ENCODE data around the gene RTN4R.

The RTN4R gene

DNA sequence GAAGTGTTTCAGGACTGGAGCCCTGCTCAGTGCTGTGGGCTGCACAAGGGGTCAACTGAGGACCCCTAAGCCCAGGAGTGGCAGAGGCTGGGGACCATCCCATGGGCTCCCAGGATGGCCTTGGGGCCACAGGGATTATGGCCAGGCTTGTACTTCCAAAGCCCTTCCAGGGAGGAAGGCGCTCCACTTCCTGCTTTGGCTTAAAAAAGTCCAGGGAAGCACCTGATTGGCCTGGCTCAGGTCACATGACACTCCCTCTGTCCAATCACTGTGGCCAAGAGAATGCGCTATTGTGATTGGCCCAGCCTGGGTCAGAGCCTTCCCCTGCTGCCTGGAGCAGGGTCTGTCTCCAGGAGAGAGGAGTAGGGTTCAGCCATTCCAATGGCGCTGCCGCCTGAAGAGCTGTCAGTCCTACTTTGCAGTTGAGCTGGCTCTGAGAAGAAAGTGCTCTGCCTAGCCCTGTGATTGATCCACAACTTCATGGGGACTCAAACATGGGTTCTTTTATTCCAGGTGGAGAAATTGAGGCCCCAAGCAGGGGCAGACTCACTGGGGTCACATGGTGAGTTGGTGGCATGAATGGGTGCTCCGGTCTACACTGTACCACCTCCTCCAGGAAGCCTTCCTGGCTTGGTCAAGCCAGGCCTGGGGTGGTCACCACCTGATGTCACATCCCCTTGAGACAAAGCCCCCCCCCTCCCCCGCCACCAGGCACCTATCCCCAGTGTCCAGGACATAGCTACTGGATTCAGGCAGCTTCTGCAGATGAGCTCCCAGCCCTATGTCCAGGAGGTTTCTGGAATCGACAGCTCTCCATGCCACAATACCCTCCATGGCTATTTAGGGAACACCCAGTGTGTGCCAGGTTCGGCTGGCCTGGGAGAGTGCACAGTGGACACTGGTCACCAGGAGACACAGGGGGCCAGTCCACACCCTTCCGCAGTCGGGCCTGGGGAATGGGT, 48.2 kb downstream of the RTN4R start (continued):
- TF ChIP-seq, protein P1, sequence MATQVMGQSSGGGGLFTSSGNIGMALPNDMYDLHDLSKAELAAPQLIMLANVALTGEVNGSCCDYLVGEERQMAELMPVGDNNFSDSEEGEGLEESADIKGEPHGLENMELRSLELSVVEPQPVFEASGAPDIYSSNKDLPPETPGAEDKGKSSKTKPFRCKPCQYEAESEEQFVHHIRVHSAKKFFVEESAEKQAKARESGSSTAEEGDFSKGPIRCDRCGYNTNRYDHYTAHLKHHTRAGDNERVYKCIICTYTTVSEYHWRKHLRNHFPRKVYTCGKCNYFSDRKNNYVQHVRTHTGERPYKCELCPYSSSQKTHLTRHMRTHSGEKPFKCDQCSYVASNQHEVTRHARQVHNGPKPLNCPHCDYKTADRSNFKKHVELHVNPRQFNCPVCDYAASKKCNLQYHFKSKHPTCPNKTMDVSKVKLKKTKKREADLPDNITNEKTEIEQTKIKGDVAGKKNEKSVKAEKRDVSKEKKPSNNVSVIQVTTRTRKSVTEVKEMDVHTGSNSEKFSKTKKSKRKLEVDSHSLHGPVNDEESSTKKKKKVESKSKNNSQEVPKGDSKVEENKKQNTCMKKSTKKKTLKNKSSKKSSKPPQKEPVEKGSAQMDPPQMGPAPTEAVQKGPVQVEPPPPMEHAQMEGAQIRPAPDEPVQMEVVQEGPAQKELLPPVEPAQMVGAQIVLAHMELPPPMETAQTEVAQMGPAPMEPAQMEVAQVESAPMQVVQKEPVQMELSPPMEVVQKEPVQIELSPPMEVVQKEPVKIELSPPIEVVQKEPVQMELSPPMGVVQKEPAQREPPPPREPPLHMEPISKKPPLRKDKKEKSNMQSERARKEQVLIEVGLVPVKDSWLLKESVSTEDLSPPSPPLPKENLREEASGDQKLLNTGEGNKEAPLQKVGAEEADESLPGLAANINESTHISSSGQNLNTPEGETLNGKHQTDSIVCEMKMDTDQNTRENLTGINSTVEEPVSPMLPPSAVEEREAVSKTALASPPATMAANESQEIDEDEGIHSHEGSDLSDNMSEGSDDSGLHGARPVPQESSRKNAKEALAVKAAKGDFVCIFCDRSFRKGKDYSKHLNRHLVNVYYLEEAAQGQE (tag by site-specific recombination; IDR thresholded peaks at IDR 0.05): no peak
- TF ChIP-seq ZNF169 (tag by site-specific recombination; IDR thresholded peaks at IDR 0.05): no peak
- TF ChIP-seq MYNN (tag by site-specific recombination; IDR thresholded peaks at IDR 0.05; ENCODE audit: borderline replicate concordance): no peak
- no peak for TF ChIP-seq BCL11A (tag by site-specific recombination; IDR thresholded peaks at IDR 0.05; ENCODE audit: low read depth)
- no peak for TF ChIP-seq ZNF16 (tag by site-specific recombination; IDR thresholded peaks at IDR 0.05; ENCODE audit: low read depth)
- TF ChIP-seq, protein P2, sequence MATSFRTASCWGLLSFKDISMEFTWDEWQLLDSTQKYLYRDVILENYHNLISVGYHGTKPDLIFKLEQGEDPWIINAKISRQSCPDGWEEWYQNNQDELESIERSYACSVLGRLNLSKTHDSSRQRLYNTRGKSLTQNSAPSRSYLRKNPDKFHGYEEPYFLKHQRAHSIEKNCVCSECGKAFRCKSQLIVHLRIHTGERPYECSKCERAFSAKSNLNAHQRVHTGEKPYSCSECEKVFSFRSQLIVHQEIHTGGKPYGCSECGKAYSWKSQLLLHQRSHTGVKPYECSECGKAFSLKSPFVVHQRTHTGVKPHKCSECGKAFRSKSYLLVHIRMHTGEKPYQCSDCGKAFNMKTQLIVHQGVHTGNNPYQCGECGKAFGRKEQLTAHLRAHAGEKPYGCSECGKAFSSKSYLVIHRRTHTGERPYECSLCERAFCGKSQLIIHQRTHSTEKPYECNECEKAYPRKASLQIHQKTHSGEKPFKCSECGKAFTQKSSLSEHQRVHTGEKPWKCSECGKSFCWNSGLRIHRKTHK (tag by site-specific recombination; IDR thresholded peaks at IDR 0.05): no peak
- no peak for TF ChIP-seq ZNF560 (tag by site-specific recombination; IDR thresholded peaks at IDR 0.05; ENCODE audit: borderline replicate concordance)
- TF ChIP-seq, protein P3, sequence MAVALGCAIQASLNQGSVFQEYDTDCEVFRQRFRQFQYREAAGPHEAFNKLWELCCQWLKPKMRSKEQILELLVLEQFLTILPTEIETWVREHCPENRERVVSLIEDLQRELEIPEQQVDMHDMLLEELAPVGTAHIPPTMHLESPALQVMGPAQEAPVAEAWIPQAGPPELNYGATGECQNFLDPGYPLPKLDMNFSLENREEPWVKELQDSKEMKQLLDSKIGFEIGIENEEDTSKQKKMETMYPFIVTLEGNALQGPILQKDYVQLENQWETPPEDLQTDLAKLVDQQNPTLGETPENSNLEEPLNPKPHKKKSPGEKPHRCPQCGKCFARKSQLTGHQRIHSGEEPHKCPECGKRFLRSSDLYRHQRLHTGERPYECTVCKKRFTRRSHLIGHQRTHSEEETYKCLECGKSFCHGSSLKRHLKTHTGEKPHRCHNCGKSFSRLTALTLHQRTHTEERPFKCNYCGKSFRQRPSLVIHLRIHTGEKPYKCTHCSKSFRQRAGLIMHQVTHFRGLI (tag by site-specific recombination; IDR thresholded peaks at IDR 0.05): no peak
- TF ChIP-seq HOXA7 (CRISPR knock-in tag; IDR thresholded peaks at IDR 0.05; ENCODE audit: borderline replicate concordance): no peak

DNA sequence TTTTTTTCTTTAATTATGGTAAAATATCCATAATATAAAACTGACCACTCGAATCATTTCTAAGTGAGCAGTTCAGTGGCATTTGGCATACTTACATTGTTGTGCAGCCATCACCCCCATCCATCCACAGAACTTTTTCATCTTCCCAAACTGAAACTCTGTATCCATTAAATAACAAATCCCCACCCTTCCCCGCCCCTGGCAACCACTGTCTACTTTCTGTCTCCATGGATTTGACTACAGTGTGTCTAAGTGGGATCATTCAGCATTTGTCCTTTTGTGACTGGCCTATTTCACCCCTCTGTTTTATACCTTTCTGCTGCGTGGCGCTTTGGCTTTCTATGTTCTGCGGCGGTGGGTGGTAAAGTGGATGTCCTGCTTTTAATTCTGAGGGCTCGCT, 49.1 kb downstream of the RTN4R start:
- TF ChIP-seq ZNF138 (tag by site-specific recombination; IDR thresholded peaks at IDR 0.05; ENCODE audit: borderline replicate concordance) (no peak), IKZF3 (tag by site-specific recombination; IDR thresholded peaks at IDR 0.05) (no peak), ZNF221 (tag by site-specific recombination; IDR thresholded peaks at IDR 0.05; ENCODE audit: borderline replicate concordance) (no peak), ZNF202 (tag by site-specific recombination; IDR thresholded peaks at IDR 0.05; ENCODE audit: borderline replicate concordance) (no peak), ZNF112 (tag by site-specific recombination; IDR thresholded peaks at IDR 0.05) (no peak), ZNF76 (tag by site-specific recombination; IDR thresholded peaks at IDR 0.05; ENCODE audit: borderline replicate concordance, low read depth) (no peak), ZNF658 (tag by site-specific recombination; IDR thresholded peaks at IDR 0.05) (no peak), ZNF707 (tag by site-specific recombination; IDR thresholded peaks at IDR 0.05) (no peak), SP2 (tag by site-specific recombination; IDR thresholded peaks at IDR 0.05) (no peak), YY1 (tag by site-specific recombination; IDR thresholded peaks at IDR 0.05) (no peak), ZNF624 (tag by site-specific recombination; IDR thresholded peaks at IDR 0.05) (no peak), ZNF350 (tag by site-specific recombination; IDR thresholded peaks at IDR 0.05) (no peak), ZNF768 (tag by site-specific recombination; IDR thresholded peaks at IDR 0.05) (no peak), SALL2 (tag by site-specific recombination; IDR thresholded peaks at IDR 0.05; ENCODE audit: borderline replicate concordance) (no peak), ZNF121 (tag by site-specific recombination; IDR thresholded peaks at IDR 0.05) (no peak), HOXC10 (CRISPR knock-in tag; IDR thresholded peaks at IDR 0.05) (no peak)
- TF ChIP-seq, protein P4, sequence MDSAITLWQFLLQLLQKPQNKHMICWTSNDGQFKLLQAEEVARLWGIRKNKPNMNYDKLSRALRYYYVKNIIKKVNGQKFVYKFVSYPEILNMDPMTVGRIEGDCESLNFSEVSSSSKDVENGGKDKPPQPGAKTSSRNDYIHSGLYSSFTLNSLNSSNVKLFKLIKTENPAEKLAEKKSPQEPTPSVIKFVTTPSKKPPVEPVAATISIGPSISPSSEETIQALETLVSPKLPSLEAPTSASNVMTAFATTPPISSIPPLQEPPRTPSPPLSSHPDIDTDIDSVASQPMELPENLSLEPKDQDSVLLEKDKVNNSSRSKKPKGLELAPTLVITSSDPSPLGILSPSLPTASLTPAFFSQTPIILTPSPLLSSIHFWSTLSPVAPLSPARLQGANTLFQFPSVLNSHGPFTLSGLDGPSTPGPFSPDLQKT (IDR thresholded peaks at IDR 0.05; ENCODE audit: borderline replicate concordance, low read depth, low read length): no peak
- TF ChIP-seq, protein P5, sequence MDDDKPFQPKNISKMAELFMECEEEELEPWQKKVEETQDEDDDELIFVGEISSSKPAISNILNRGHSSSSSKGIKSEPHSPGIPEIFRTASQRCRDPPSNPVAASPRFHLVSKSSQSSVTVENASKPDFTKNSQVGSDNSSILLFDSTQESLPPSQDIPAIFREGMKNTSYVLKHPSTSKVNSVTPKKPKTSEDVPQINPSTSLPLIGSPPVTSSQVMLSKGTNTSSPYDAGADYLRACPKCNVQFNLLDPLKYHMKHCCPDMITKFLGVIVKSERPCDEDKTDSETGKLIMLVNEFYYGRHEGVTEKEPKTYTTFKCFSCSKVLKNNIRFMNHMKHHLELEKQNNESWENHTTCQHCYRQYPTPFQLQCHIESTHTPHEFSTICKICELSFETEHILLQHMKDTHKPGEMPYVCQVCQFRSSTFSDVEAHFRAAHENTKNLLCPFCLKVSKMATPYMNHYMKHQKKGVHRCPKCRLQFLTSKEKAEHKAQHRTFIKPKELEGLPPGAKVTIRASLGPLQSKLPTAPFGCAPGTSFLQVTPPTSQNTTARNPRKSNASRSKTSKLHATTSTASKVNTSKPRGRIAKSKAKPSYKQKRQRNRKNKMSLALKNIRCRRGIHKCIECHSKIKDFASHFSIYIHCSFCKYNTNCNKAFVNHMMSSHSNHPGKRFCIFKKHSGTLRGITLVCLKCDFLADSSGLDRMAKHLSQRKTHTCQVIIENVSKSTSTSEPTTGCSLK (tag by site-specific recombination; IDR thresholded peaks at IDR 0.05): no peak
- Histone ChIP-seq H3K9me3 (ENCODE audit: control insufficient read depth, insufficient read depth, low read depth, low read length) (no peaks in the 10 kb centered on the region), H3K4me3 (ENCODE audit: low read depth, low read length) (no peak overlapping the region), H3K4me1 (ENCODE audit: control insufficient read depth, insufficient read depth, low read length) (no peaks in the 10 kb centered on the region), H3K27ac (ENCODE audit: extremely low read depth, low read depth, low read length) (no peak overlapping the region), H3K36me3 (ENCODE audit: control insufficient read depth in 2 of 2, insufficient read depth in 1 of 2, low read length in 2 of 2) (no peaks in the 10 kb centered on the region)
- ChIA-PET CTCF (interaction anchor here (1.1 kb wide), 1 partner anchor 18 kb away, joined by 4 read pairs; no protein-coding TSS in a partner anchor), POLR2A (no interaction called here)

Measured in HEK293 (cell line).